H9 (cell line): ENCODE results near the gene KRTAP10-11. TPM values are rescaled to one million over a fixed set of nuclear protein-coding genes. Genes with fewer than 3 reads are reported as not detected.

Experiments
- DNase-seq: peaks from one replicate; pipeline ENCODE4 v3.0.0-alpha.2; 2017
- H2AFZ ChIP-seq: one replicate; pipeline ENCODE4 v1.6.1; 2013; ENCODE audit warnings: mild to moderate bottlenecking, low read length, control low read depth, moderate library complexity
- H2AK5ac ChIP-seq: 2 replicates; pipeline ENCODE4 v1.6.1; 2013; ENCODE audit warnings: low read length, control low read depth, mixed read lengths; ENCODE audit not compliant: insufficient read length
- H2BK120ac ChIP-seq: one replicate; pipeline ENCODE4 v1.6.1; 2013; ENCODE audit warnings: low read depth, mild to moderate bottlenecking, low read length, control low read depth, inconsistent platforms; ENCODE audit not compliant: poor library complexity, severe bottlenecking
- H2BK12ac ChIP-seq: 2 replicates; pipeline ENCODE4 v1.6.1; 2013; ENCODE audit warnings: low read length, control low read depth, mixed read lengths, low read depth; ENCODE audit not compliant: insufficient read length
- H2BK15ac ChIP-seq: 2 replicates; pipeline ENCODE4 v1.6.1; 2013; ENCODE audit warnings: low read depth, low read length, control low read depth
- H2BK20ac ChIP-seq: one replicate; pipeline ENCODE4 v1.6.1; 2013; ENCODE audit warnings: low read depth, mild to moderate bottlenecking, low read length, control low read depth, inconsistent platforms; ENCODE audit not compliant: poor library complexity, severe bottlenecking
- H2BK5ac ChIP-seq: 2 replicates; pipeline ENCODE4 v1.6.1; 2013; ENCODE audit warnings: low read length, control low read depth, mixed read lengths; ENCODE audit not compliant: insufficient read length
- H3K14ac ChIP-seq: 2 replicates; pipeline ENCODE4 v1.6.1; 2013; ENCODE audit warnings: low read length, control low read depth; ENCODE audit not compliant: insufficient read depth
- H3K18ac ChIP-seq: 2 replicates; pipeline ENCODE4 v1.6.1; 2013; ENCODE audit warnings: low read depth, mild to moderate bottlenecking, mixed read lengths, low read length, control low read depth; ENCODE audit not compliant: insufficient read length
- H3K23ac ChIP-seq: 2 replicates; pipeline ENCODE4 v1.6.1; 2013; ENCODE audit warnings: low read length, control low read depth, mixed read lengths, low read depth; ENCODE audit not compliant: insufficient read length
- H3K23me2 ChIP-seq: 2 replicates; pipeline ENCODE4 v1.6.1; 2013; ENCODE audit warnings: low read depth, mild to moderate bottlenecking, mixed read lengths, low read length, control low read depth; ENCODE audit not compliant: insufficient read length, poor library complexity, severe bottlenecking
- H3K27ac ChIP-seq: 2 replicates; pipeline ENCODE4 v1.5.1; 2013; ENCODE audit warnings: low read length, control low read depth, mixed read lengths, low read depth; ENCODE audit not compliant: insufficient read length
- H3K27me3 ChIP-seq: 2 replicates; pipeline ENCODE4 v1.6.1; 2013; ENCODE audit warnings: low read length, control low read depth, inconsistent platforms; ENCODE audit not compliant: insufficient read depth
- H3K4ac ChIP-seq: 2 replicates; pipeline ENCODE4 v1.6.1; 2013; ENCODE audit warnings: low read depth, mild to moderate bottlenecking, control low read depth, inconsistent platforms, low read length, moderate library complexity
- H3K4me1 ChIP-seq: 2 replicates; pipeline ENCODE4 v1.6.1; 2013; ENCODE audit warnings: low read length, control low read depth, inconsistent platforms; ENCODE audit not compliant: insufficient read depth
- H3K4me2 ChIP-seq: 2 replicates; pipeline ENCODE4 v1.6.1; 2013; ENCODE audit warnings: low read length, control low read depth, mixed read lengths; ENCODE audit not compliant: insufficient read length, insufficient read depth
- H3K56ac ChIP-seq: 2 replicates; pipeline ENCODE4 v1.6.1; 2013; ENCODE audit warnings: low read depth, mild to moderate bottlenecking, mixed read lengths, low read length, control low read depth; ENCODE audit not compliant: insufficient read length
- H3K79me1 ChIP-seq: 2 replicates; pipeline ENCODE4 v1.6.1; 2013; ENCODE audit warnings: low read depth, mild to moderate bottlenecking, moderate library complexity, low read length, control low read depth, inconsistent platforms; ENCODE audit not compliant: insufficient read depth, poor library complexity, severe bottlenecking
- H3K79me2 ChIP-seq: 2 replicates; pipeline ENCODE4 v1.6.1; 2013; ENCODE audit warnings: low read length, control low read depth, inconsistent platforms; ENCODE audit not compliant: insufficient read depth
- H3K9ac ChIP-seq: 2 replicates; pipeline ENCODE4 v1.6.1; 2013; ENCODE audit warnings: low read length, control low read depth, mixed read lengths; ENCODE audit not compliant: insufficient read length; ENCODE audit errors: extremely low read depth
- H3K9me3 ChIP-seq: one replicate; pipeline ENCODE4 v1.6.1; 2013; ENCODE audit warnings: low read depth, low read length, inconsistent platforms; ENCODE audit not compliant: control insufficient read depth
- H3T11ph ChIP-seq: one replicate; pipeline ENCODE4 v1.6.1; 2013; ENCODE audit warnings: mild to moderate bottlenecking, low read length, control low read depth, inconsistent platforms
- H4K20me1 ChIP-seq: one replicate; pipeline ENCODE4 v1.6.1; 2013; ENCODE audit not compliant: control insufficient read depth, insufficient read length, insufficient read depth
- H4K5ac ChIP-seq: 2 replicates; pipeline ENCODE4 v1.6.1; 2013; ENCODE audit warnings: low read depth, mild to moderate bottlenecking, mixed read lengths, low read length, control low read depth; ENCODE audit not compliant: insufficient read length
- H4K8ac ChIP-seq: replicated peaks from 2 replicates; pipeline ENCODE4 v1.6.1; 2013; ENCODE audit warnings: low read length, control low read depth, mixed read lengths, low read depth; ENCODE audit not compliant: insufficient read length
- H4K91ac ChIP-seq: 2 replicates; pipeline ENCODE4 v1.6.1; 2013; ENCODE audit warnings: low read depth, mild to moderate bottlenecking, moderate library complexity, mixed read lengths, low read length, control low read depth; ENCODE audit not compliant: insufficient read length
- H3K27ac Mint-ChIP-seq, 3 experiments: 2 replicates in 2 of 3; 3 replicates in 1 of 3; pipeline ENCODE4 v1.8.0; 2020 to 2021; ENCODE audit warnings: mixed read lengths in 3 of 3, mild to moderate bottlenecking in 1 of 3, moderate library complexity in 1 of 3
- H3K27me3 Mint-ChIP-seq: 2 replicates; pipeline ENCODE4 v1.8.0; 2021; ENCODE audit warnings: low read depth, mild to moderate bottlenecking, moderate library complexity, mixed read lengths
- H3K36me3 Mint-ChIP-seq, 3 experiments: 2 replicates in 2 of 3; 3 replicates in 1 of 3; pipeline ENCODE4 v1.8.0; 2020 to 2021; ENCODE audit warnings: low read depth in 3 of 3, mixed read lengths in 3 of 3; ENCODE audit not compliant: insufficient read depth in 1 of 3
- H3K4me1 Mint-ChIP-seq, 2 experiments: 2 replicates each; pipeline ENCODE4 v1.8.0; 2020; ENCODE audit warnings: mixed read lengths in 2 of 2
- H3K4me3 Mint-ChIP-seq, 2 experiments: 2 replicates in 1 of 2; 3 replicates in 1 of 2; pipeline ENCODE4 v1.8.0; 2020 to 2021; ENCODE audit warnings: mild to moderate bottlenecking in 2 of 2, mixed read lengths in 2 of 2, moderate library complexity in 1 of 2
- H3K9me3 Mint-ChIP-seq, 2 experiments: 2 replicates in 1 of 2; 3 replicates in 1 of 2; pipeline ENCODE4 v1.8.0; 2020; ENCODE audit warnings: mild to moderate bottlenecking in 2 of 2, mixed read lengths in 2 of 2, moderate library complexity in 1 of 2
- CTCF ChIP-seq: fragments of 200-600 bp; sonication (generic); conservative IDR thresholded peaks from 3 replicates; pipeline ENCODE4 v1.8.0; 2021; ENCODE audit warnings: antibody characterized with exemption, mild to moderate bottlenecking
- WGBS: extraction: QIAGEN DNeasy Blood & Tissue Kit; methylation state at CpG from one replicate; pipeline ENCODE4 v1.1.7; 2013; ENCODE audit warnings: missing lambda C conversion rate, low lambda C conversion rate, mixed read lengths; ENCODE audit not compliant: insufficient read length; ENCODE audit errors: extremely low coverage; 5-methylcytosine and 5-hydroxymethylcytosine counted together
- total RNA-seq: library from RNA; stranded (reverse); gene quantifications from 2 replicates; pipeline ENCODE4 v1.2.1, GENCODE V29; 2021

Gene KRTAP10-11
- total RNA-seq, 1 experiment from 2014 or later: not detected

GRCh38 chr21:44670642-44671432 is 24.6 kb downstream of the KRTAP10-11 start:
- Histone ChIP-seq H3K9me3 (no peaks in the 10 kb centered on the region), H3K4me2 (no peak overlapping the region), H4K5ac (no peak overlapping the region), H2BK15ac (no peak overlapping the region), H2BK20ac (no peak overlapping the region), H4K91ac (no peak overlapping the region), H3K23me2 (no peaks in the 10 kb centered on the region), H3K79me1 (no peaks in the 10 kb centered on the region), H4K8ac (no peak overlapping the region), H3K14ac (no peak overlapping the region), H3K4me1 (no peaks in the 10 kb centered on the region), H3K9ac (no peak overlapping the region), H3K23ac (no peak overlapping the region), H3K27ac (no peak overlapping the region), H3K56ac (no peak overlapping the region), H2BK12ac (no peak overlapping the region), H3T11ph (no peak overlapping the region), H2AK5ac (no peak overlapping the region), H4K20me1 (no peaks in the 10 kb centered on the region), H2BK120ac (no peak overlapping the region), H3K79me2 (no peaks in the 10 kb centered on the region), H3K4ac (no peak overlapping the region), H2BK5ac (no peak overlapping the region), H2AFZ (no peak overlapping the region), H3K27me3 (no peaks in the 10 kb centered on the region), H3K18ac (no peak overlapping the region)
- Mint-ChIP-seq H3K9me3 (peaks cover 38 to 51% of the 10 kb centered on the region in 2 experiments), H3K4me3 (no peak overlapping the region), H3K36me3 (peaks cover 12 to 43% (median 17%) of the 10 kb centered on the region in 3 experiments), H3K27me3 (peaks cover 4% of the 10 kb centered on the region; the same call in 1 of the 2 replicates), H3K4me1 (no peaks in the 10 kb centered on the region; a peak in 1 of 4 replicates), H3K27ac (no peak overlapping the region)
- WGBS: no CpG with 5 or more reads among the region's 3 CpGs
- DNase-seq: no peak
- no peak for TF ChIP-seq CTCF
